Measurements from ENCODE around the gene NLGN4Y. TPM values are rescaled to one million over a fixed set of nuclear protein-coding genes. Genes with fewer than 3 reads are reported as not detected.

Gene NLGN4Y
- total and polyA plus RNA-seq, 8 donors = 0.25 to 3.1 (median 1.7) TPM; not detected in 3

GRCh38 chrY:14763600-14763999 is 239.3 kb downstream of the NLGN4Y start:
- no peaks in the 10 kb centered on the region for H3K4me1 ChIP-seq
- H3K9me3 ChIP-seq = no peaks in the 10 kb centered on the region
- no peak overlapping the region for H3K4me3 ChIP-seq
- no peaks in the 10 kb centered on the region for H3K27me3 ChIP-seq
- intact Hi-C loops (cut with DNase I; ENCODE audit: low total_unique reads) = no loop called here
- no peak for TF ChIP-seq EP300 (IDR thresholded peaks at IDR 0.05)
- H3K36me3 ChIP-seq = no peaks in the 10 kb centered on the region
- no peak for DNase-seq
- H3K27ac ChIP-seq = no peak overlapping the region

GRCh38 chrY:14778208-14778607 is 253.9 kb downstream of the NLGN4Y start:
- Histone ChIP-seq H3K27me3 (no peaks in the 10 kb centered on the region), H3K9me3 (no peaks in the 10 kb centered on the region), H3K4me1 (no peaks in the 10 kb centered on the region), H3K27ac (no peak overlapping the region), H3K4me3 (no peak overlapping the region), H3K36me3 (no peaks in the 10 kb centered on the region)
- intact Hi-C loops (cut with DNase I; ENCODE audit: low total_unique reads) = no loop called here
- no peak for DNase-seq
- TF ChIP-seq, protein P1, sequence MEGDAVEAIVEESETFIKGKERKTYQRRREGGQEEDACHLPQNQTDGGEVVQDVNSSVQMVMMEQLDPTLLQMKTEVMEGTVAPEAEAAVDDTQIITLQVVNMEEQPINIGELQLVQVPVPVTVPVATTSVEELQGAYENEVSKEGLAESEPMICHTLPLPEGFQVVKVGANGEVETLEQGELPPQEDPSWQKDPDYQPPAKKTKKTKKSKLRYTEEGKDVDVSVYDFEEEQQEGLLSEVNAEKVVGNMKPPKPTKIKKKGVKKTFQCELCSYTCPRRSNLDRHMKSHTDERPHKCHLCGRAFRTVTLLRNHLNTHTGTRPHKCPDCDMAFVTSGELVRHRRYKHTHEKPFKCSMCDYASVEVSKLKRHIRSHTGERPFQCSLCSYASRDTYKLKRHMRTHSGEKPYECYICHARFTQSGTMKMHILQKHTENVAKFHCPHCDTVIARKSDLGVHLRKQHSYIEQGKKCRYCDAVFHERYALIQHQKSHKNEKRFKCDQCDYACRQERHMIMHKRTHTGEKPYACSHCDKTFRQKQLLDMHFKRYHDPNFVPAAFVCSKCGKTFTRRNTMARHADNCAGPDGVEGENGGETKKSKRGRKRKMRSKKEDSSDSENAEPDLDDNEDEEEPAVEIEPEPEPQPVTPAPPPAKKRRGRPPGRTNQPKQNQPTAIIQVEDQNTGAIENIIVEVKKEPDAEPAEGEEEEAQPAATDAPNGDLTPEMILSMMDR (IDR thresholded peaks at IDR 0.05) = no peak
- TF ChIP-seq POLR2AphosphoS5 (IDR thresholded peaks at IDR 0.05) = no peak
- TF ChIP-seq POLR2A (IDR thresholded peaks at IDR 0.05) = no peak
- TF ChIP-seq EP300 (IDR thresholded peaks at IDR 0.05) = no peak
- WGBS, 5 donors = 68 to 87% (median 85%) methylated on average over 4 of the region's 4 CpGs; no CpG with 5 or more reads in 2 of the 5 donors

GRCh38 chrY:14793104-14793503 is 268.8 kb downstream of the NLGN4Y start:
- H3K4me1 ChIP-seq = no peaks in the 10 kb centered on the region
- DNase-seq = no peak
- TF ChIP-seq, protein P1 (IDR thresholded peaks at IDR 0.05) = no peak
- no peak for TF ChIP-seq POLR2A (IDR thresholded peaks at IDR 0.05)
- TF ChIP-seq EP300 (IDR thresholded peaks at IDR 0.05) = no peak
- no peak for TF ChIP-seq POLR2AphosphoS5 (IDR thresholded peaks at IDR 0.05)
- no peak overlapping the region for H3K4me3 ChIP-seq
- WGBS, 5 donors = 88 to 90% (median 89%) methylated on average over 4 of the region's 4 CpGs; no CpG with 5 or more reads in 2 of the 5 donors
- H3K9me3 ChIP-seq = no peaks in the 10 kb centered on the region
- intact Hi-C loops (cut with DNase I; ENCODE audit: low total_unique reads) = no loop called here
- no peaks in the 10 kb centered on the region for H3K27me3 ChIP-seq
- H3K36me3 ChIP-seq = no peaks in the 10 kb centered on the region
- H3K27ac ChIP-seq = no peak overlapping the region

DNA sequence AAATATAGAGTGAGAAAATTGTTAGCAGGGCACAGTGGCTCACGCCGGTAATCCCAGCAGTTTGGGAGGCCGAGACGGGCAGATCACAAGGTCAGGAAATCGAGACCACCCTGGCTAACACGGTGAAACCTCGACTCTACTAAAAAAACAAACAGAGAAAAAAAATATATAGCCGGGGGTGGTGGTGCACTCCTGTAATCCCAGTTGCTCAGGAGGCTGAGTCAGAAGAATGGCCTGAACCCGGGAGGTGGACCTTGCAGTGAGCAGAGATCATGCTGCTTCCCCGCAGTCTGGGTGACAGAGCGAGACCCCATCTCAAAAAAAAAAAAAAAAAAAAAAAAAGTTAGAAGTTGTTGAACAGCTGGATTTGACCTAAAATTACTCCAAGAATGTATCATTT is 269.3 kb downstream of the NLGN4Y start:
- Histone ChIP-seq H3K36me3 (no peaks in the 10 kb centered on the region), H3K4me3 (no peak overlapping the region), H3K4me1 (no peaks in the 10 kb centered on the region), H3K27me3 (no peaks in the 10 kb centered on the region), H3K9me3 (no peaks in the 10 kb centered on the region), H3K27ac (no peak overlapping the region)
- no peak for DNase-seq
- TF ChIP-seq EP300 (IDR thresholded peaks at IDR 0.05) (no peak), POLR2A (IDR thresholded peaks at IDR 0.05) (no peak), POLR2AphosphoS5 (IDR thresholded peaks at IDR 0.05) (no peak)
- TF ChIP-seq, protein P1 (IDR thresholded peaks at IDR 0.05) = no peak
- WGBS, 5 donors = 82 to 91% (median 84%) methylated on average over 11 of the region's 11 CpGs; no CpG with 5 or more reads in 2 of the 5 donors
- intact Hi-C loops (cut with DNase I; ENCODE audit: low total_unique reads) = no loop called here

DNA sequence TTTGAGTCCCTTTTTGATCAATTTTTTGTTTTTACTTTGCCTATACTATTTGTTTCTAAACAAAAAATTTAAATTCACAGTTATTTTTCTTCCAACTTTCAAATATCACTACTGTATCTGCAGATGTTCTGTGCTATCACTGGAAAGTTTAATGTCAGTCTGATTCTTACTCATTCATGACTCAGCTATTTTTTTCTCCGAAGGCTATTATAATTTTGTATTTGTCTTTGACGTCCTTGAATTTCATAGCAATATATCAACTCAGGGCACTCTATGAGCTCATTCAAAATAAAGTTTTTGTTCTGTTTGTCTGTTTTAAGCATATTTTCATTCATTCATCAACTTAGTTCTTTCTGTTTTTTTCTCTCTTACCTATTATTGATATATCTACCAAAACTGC is 273.7 kb downstream of the NLGN4Y start:
- DNase-seq = no peak
- H3K4me1 ChIP-seq = no peaks in the 10 kb centered on the region
- H3K27ac ChIP-seq = no peak overlapping the region
- no peaks in the 10 kb centered on the region for H3K27me3 ChIP-seq
- WGBS, 5 donors = 65 to 83% (median 75%) methylated on average over 2 of the region's 2 CpGs; no CpG with 5 or more reads in 2 of the 5 donors
- H3K4me3 ChIP-seq = no peak overlapping the region
- intact Hi-C loops (cut with DNase I; ENCODE audit: low total_unique reads) = no loop called here
- TF ChIP-seq, protein P1 (IDR thresholded peaks at IDR 0.05) = no peak
- TF ChIP-seq POLR2AphosphoS5 (IDR thresholded peaks at IDR 0.05) = no peak
- TF ChIP-seq POLR2A (IDR thresholded peaks at IDR 0.05) = no peak
- TF ChIP-seq EP300 (IDR thresholded peaks at IDR 0.05) = no peak
- no peaks in the 10 kb centered on the region for H3K36me3 ChIP-seq
- no peaks in the 10 kb centered on the region for H3K9me3 ChIP-seq

Measured in stomach (tissue), 9 donors.